ENCODE results near the gene R3HCC1L.

DNA sequence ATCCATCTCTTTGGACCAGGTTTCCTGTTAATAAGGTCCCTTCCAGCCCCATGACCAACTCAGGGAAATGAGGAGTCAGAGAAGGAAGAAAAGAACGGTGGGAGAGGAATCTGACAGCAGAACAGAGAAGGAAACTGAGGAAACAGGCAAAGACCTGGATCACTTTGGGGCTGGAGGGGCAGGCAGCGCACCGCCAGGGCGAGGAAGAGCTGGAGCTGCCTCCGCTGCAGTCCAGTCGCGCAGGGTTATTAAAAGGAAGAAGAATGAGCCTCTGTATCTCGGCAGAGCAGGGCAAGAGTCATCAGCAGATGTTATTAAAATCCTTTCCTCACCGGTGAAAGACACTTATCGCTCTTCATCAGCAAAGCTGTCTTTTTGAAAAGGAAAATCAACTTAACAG, 37.7 kb upstream of the R3HCC1L start:
- TF ChIP-seq MXI1 (IDR thresholded peaks at IDR 0.05; ENCODE audit: borderline replicate concordance, low read depth, low read length) (no peak), POLR2A (IDR thresholded peaks at IDR 0.05; ENCODE audit: low read depth, low read length) (no peak), RCOR1 (IDR thresholded peaks at IDR 0.05; ENCODE audit: insufficient replicate concordance, low read length) (no peak), RFX5 (IDR thresholded peaks at IDR 0.05; ENCODE audit: low read depth, low read length) (no peak), MAFK (IDR thresholded peaks at IDR 0.05; ENCODE audit: low read depth, low read length) (no peak), SMC3 (IDR thresholded peaks at IDR 0.05; ENCODE audit: low read depth, low read length) (no peak), NFE2L2 (IDR thresholded peaks at IDR 0.05; ENCODE audit: low read depth, low read length) (no peak)
- TF ChIP-seq, protein P1, sequence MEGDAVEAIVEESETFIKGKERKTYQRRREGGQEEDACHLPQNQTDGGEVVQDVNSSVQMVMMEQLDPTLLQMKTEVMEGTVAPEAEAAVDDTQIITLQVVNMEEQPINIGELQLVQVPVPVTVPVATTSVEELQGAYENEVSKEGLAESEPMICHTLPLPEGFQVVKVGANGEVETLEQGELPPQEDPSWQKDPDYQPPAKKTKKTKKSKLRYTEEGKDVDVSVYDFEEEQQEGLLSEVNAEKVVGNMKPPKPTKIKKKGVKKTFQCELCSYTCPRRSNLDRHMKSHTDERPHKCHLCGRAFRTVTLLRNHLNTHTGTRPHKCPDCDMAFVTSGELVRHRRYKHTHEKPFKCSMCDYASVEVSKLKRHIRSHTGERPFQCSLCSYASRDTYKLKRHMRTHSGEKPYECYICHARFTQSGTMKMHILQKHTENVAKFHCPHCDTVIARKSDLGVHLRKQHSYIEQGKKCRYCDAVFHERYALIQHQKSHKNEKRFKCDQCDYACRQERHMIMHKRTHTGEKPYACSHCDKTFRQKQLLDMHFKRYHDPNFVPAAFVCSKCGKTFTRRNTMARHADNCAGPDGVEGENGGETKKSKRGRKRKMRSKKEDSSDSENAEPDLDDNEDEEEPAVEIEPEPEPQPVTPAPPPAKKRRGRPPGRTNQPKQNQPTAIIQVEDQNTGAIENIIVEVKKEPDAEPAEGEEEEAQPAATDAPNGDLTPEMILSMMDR (conservative IDR thresholded peaks at IDR 0.05; ENCODE audit: low read depth, low read length), result no peak
- TF ChIP-seq, protein P2, sequence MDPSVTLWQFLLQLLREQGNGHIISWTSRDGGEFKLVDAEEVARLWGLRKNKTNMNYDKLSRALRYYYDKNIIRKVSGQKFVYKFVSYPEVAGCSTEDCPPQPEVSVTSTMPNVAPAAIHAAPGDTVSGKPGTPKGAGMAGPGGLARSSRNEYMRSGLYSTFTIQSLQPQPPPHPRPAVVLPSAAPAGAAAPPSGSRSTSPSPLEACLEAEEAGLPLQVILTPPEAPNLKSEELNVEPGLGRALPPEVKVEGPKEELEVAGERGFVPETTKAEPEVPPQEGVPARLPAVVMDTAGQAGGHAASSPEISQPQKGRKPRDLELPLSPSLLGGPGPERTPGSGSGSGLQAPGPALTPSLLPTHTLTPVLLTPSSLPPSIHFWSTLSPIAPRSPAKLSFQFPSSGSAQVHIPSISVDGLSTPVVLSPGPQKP (IDR thresholded peaks at IDR 0.05; ENCODE audit: borderline replicate concordance, low read depth, low read length), result no peak
